ENCODE results near the gene SNRNP25.

GRCh38 chr16:104355-104754 is 50.7 kb downstream of the SNRNP25 start:
- TF ChIP-seq YY1 (tag by site-specific recombination; IDR thresholded peaks at IDR 0.05), result no peak
- no peak for TF ChIP-seq GFI1B (tag by site-specific recombination; IDR thresholded peaks at IDR 0.05)
- no peak for TF ChIP-seq ZNF585B (tag by site-specific recombination; IDR thresholded peaks at IDR 0.05)
- TF ChIP-seq ZBTB8A (tag by site-specific recombination; IDR thresholded peaks at IDR 0.05), result no peak
- TF ChIP-seq ZNF785 (tag by site-specific recombination; IDR thresholded peaks at IDR 0.05), result no peak
- no peak for TF ChIP-seq CTCF (tag by site-specific recombination; IDR thresholded peaks at IDR 0.05)
